Measurements from ENCODE around the gene EDARADD. TPM values are rescaled to one million over a fixed set of nuclear protein-coding genes. Genes with fewer than 3 reads are reported as not detected.

EDARADD gene
- total and polyA plus RNA-seq, 2 of the 13 experiments (the other 11 are each of a cell fraction or from before 2014, with no cell fraction given): 0.03 TPM; not detected in 1

DNA sequence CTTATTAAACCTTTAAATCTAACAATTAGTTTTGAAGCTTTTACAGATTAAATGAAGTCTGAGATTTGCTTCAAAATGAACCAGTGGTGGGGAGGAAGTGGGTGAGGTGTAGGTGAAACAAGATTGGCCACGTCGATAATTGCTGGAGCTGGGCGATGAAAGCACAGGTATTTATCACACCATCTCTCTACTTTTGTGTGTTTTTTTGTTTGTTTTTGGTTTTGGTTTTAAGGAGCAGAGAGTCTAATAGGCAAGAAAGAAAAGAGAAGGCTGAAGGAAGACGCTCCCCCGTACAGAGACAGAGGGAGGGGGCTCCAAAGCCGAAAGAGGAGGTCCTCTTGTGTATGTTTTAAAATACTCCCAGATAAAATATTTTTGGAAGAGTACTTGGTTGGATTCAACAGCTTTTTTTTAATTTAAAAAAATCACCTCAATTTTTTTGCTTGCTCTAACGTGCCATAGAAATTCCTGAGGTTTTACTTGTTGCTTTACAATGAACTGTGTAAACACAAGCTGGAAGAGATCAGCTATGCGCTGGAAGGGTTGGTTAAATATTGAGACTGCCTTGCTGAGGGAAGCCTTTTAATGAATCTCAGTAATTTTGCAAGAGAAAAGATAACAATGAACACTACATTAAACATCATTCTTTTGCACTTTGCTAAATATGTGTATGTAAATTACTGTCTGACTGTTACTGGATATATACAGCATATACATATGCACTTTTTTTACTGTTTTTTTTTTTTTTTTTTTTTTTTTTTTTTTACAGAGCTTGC is 123.0 kb downstream of the EDARADD start (continued):
- TF ChIP-seq, protein P1, sequence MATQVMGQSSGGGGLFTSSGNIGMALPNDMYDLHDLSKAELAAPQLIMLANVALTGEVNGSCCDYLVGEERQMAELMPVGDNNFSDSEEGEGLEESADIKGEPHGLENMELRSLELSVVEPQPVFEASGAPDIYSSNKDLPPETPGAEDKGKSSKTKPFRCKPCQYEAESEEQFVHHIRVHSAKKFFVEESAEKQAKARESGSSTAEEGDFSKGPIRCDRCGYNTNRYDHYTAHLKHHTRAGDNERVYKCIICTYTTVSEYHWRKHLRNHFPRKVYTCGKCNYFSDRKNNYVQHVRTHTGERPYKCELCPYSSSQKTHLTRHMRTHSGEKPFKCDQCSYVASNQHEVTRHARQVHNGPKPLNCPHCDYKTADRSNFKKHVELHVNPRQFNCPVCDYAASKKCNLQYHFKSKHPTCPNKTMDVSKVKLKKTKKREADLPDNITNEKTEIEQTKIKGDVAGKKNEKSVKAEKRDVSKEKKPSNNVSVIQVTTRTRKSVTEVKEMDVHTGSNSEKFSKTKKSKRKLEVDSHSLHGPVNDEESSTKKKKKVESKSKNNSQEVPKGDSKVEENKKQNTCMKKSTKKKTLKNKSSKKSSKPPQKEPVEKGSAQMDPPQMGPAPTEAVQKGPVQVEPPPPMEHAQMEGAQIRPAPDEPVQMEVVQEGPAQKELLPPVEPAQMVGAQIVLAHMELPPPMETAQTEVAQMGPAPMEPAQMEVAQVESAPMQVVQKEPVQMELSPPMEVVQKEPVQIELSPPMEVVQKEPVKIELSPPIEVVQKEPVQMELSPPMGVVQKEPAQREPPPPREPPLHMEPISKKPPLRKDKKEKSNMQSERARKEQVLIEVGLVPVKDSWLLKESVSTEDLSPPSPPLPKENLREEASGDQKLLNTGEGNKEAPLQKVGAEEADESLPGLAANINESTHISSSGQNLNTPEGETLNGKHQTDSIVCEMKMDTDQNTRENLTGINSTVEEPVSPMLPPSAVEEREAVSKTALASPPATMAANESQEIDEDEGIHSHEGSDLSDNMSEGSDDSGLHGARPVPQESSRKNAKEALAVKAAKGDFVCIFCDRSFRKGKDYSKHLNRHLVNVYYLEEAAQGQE (IDR thresholded peaks at IDR 0.05; ENCODE audit: borderline replicate concordance in 1 of 2, low read depth in 1 of 2, low read length in 2 of 2): 0 out of 4 replicates have a peak, but pooled peaks of 1 of the 2 experiments have one; percentile 25
- no peak for TF ChIP-seq ARNT (IDR thresholded peaks at IDR 0.05)
- no peak for TF ChIP-seq GZF1 (CRISPR knock-in tag; IDR thresholded peaks at IDR 0.05)
- peak; percentile 47; the same call in 1 of the 2 replicates for TF ChIP-seq THAP11 (CRISPR knock-in tag; IDR thresholded peaks at IDR 0.05)
- TF ChIP-seq ZNF589 (CRISPR knock-in tag; conservative IDR thresholded peaks at IDR 0.05): no peak
- no peak for TF ChIP-seq ZFY (CRISPR knock-in tag; IDR thresholded peaks at IDR 0.05)
- TF ChIP-seq SMC3 (IDR thresholded peaks at IDR 0.05; ENCODE audit: low read length): no peak
- peak; percentile 67 for TF ChIP-seq BHLHE40 (IDR thresholded peaks at IDR 0.05; ENCODE audit: low read length)
- no peak for TF ChIP-seq ZSCAN22 (CRISPR knock-in tag; IDR thresholded peaks at IDR 0.05)
- no peak for TF ChIP-seq SOX13 (IDR thresholded peaks at IDR 0.05)
- peak in 1 of 2 experiments; percentile 88; a peak in 2 of 4 replicates for TF ChIP-seq SOX13 (CRISPR knock-in tag; conservative IDR thresholded peaks at IDR 0.05 in 1 of 2, IDR thresholded peaks at IDR 0.05 in 1 of 2)
- TF ChIP-seq ZNF564 (CRISPR knock-in tag; IDR thresholded peaks at IDR 0.05): no peak
- TF ChIP-seq, protein P2, sequence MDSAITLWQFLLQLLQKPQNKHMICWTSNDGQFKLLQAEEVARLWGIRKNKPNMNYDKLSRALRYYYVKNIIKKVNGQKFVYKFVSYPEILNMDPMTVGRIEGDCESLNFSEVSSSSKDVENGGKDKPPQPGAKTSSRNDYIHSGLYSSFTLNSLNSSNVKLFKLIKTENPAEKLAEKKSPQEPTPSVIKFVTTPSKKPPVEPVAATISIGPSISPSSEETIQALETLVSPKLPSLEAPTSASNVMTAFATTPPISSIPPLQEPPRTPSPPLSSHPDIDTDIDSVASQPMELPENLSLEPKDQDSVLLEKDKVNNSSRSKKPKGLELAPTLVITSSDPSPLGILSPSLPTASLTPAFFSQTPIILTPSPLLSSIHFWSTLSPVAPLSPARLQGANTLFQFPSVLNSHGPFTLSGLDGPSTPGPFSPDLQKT (CRISPR knock-in tag; IDR thresholded peaks at IDR 0.05; ENCODE audit: borderline replicate concordance): no peak
- TF ChIP-seq HIVEP1 (CRISPR knock-in tag; IDR thresholded peaks at IDR 0.05): no peak
- TF ChIP-seq SOX5 (CRISPR knock-in tag; IDR thresholded peaks at IDR 0.05; ENCODE audit: borderline replicate concordance): peak; percentile 80; the same call in 1 of the 2 replicates
- TF ChIP-seq KDM2A (CRISPR knock-in tag; IDR thresholded peaks at IDR 0.05; ENCODE audit: borderline replicate concordance, low read depth): no peak
- TF ChIP-seq CHD2 (IDR thresholded peaks at IDR 0.05; ENCODE audit: low read depth, low read length): no peak
- peak; percentile 31; the same call in 1 of the 2 replicates for TF ChIP-seq CEBPG (CRISPR knock-in tag; IDR thresholded peaks at IDR 0.05)
- TF ChIP-seq ZNF333 (CRISPR knock-in tag; IDR thresholded peaks at IDR 0.05; ENCODE audit: borderline replicate concordance): no peak
- TF ChIP-seq, protein P3, sequence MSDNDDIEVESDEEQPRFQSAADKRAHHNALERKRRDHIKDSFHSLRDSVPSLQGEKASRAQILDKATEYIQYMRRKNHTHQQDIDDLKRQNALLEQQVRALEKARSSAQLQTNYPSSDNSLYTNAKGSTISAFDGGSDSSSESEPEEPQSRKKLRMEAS (IDR thresholded peaks at IDR 0.05): no peak
- no peak for TF ChIP-seq SOX6 (IDR thresholded peaks at IDR 0.05)
- TF ChIP-seq SOX6 (CRISPR knock-in tag; IDR thresholded peaks at IDR 0.05): peak; percentile 79
- no peak for TF ChIP-seq ZNF484 (CRISPR knock-in tag; IDR thresholded peaks at IDR 0.05; ENCODE audit: borderline replicate concordance, low read depth)
- TF ChIP-seq TOE1 (CRISPR knock-in tag; IDR thresholded peaks at IDR 0.05): no peak
- peak; percentile 80 for TF ChIP-seq TEAD3 (CRISPR knock-in tag; optimal IDR thresholded peaks at IDR 0.05; ENCODE audit: borderline replicate concordance)
- 0 out of 2 replicates have a peak, but pooled peaks have one; percentile 39 for TF ChIP-seq CBFB (CRISPR knock-in tag; IDR thresholded peaks at IDR 0.05)
- no peak for TF ChIP-seq ZNF432 (CRISPR knock-in tag; IDR thresholded peaks at IDR 0.05; ENCODE audit: borderline replicate concordance)
- TF ChIP-seq SP4 (CRISPR knock-in tag; IDR thresholded peaks at IDR 0.05): no peak

Measured in HepG2 (cell line).